PC-9 (cell line): ENCODE data around the gene CCDC141.

ENCODE experiments used
- CTCF ChIP-seq: fragments of 200-600 bp; sonication (generic); conservative IDR thresholded peaks from 2 replicates; pipeline ENCODE4 v1.6.1; 2017; ENCODE audit warnings: mixed run types, antibody characterized with exemption, mild to moderate bottlenecking, moderate library complexity
- EZH2 ChIP-seq: fragments of 200-600 bp; sonication (generic); IDR thresholded peaks from 2 replicates; pipeline ENCODE4 v1.8.0; 2017; ENCODE audit warnings: antibody characterized with exemption, low read depth

GRCh38 chr2:179059026-179059700 is 9.2 kb upstream of the CCDC141 start:
- TF ChIP-seq CTCF (no peak), EZH2 (no peak)
